ENCODE results near the gene NMT2.

Gene NMT2

DNA sequence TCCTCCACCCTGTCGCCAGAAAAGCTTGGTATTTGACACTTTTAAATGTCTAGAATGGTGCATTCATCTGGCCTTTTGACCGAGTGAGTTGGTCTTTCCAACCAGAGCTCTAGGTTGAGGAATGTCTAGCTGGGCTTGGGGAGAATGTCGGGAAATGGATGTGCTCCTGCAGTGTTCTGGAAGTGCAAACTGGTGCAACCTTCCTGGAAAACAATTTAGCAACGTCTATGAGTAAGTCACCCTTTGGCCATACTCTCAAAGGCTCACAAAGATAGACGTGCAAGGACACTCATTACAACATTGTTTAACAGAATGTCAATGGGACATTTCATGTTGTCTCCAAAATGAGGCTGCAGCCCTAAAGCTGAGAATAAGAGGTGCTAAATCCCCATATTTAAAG is 12.2 kb upstream of the NMT2 start:
- DNase-seq: no peak

DNA sequence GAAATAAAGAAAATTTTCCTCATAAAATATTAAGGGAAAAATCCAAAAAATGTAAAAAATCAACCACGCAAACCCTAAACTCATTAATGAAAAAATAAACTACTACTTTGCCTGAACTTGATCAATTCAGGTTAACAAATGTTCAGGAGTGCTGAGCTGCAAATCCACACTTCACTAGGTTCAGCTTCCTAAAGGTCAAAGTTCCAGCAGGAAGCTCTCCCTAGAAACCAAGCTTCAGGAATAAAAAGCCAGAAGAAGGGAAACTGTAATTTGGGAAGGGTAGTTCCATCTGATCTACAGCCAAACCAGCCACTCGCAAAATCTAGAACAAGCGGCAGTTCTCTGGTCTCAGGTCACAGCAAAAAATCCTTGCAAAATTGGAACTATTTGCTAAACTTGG is 7.8 kb upstream of the NMT2 start:
- no peak for DNase-seq

DNA sequence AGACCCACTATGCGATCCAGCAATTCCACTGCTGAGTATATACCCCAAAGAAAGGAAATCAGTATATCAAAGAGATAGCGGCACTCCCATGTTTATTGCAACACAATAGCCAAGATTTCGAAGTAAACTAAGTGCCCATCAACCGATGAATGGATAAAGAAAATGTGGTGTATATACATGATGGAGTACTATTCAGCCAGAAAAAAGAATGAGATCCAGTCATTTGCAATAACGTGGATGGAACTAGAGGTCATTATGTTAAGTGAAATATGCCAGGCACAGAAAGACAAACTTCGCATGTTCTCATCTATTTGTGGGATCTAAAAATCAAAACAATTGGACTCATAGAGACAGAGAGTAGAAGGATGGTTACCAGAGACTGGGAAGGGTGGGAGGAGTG is 7.1 kb upstream of the NMT2 start:
- DNase-seq: no peak

DNA sequence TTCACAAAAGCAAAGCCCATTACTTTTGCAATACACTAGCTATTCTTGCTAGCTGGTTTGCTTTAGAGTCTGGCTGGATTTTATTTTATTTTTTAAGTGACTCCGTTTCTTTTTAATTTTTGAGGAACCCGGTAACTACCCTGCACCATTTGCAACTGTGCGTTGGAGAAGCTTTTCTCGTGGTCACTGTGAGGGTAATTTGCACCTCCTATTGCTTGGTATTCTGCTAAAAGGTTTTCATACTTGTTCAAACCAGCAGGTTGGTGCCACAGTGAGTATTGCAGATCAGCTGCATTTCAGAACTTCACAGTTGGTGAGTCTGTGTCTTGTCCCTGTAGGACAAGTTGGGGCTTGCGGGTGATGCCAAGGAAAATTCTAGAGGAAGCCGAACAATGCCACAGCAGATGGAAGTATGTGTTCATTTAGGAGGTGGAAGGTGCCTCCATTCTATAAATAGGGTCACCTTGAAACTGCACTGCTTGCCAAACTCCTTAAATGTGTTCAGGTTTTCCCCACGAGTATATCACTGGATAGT is 3.9 kb upstream of the NMT2 start:
- no peak for DNase-seq

- DNase-seq: peak in 1 of 2 experiments; percentile 44
Measured at GRCh38 chr10:15169555-15170401, 1.3 kb upstream of the NMT2 start.

DNA sequence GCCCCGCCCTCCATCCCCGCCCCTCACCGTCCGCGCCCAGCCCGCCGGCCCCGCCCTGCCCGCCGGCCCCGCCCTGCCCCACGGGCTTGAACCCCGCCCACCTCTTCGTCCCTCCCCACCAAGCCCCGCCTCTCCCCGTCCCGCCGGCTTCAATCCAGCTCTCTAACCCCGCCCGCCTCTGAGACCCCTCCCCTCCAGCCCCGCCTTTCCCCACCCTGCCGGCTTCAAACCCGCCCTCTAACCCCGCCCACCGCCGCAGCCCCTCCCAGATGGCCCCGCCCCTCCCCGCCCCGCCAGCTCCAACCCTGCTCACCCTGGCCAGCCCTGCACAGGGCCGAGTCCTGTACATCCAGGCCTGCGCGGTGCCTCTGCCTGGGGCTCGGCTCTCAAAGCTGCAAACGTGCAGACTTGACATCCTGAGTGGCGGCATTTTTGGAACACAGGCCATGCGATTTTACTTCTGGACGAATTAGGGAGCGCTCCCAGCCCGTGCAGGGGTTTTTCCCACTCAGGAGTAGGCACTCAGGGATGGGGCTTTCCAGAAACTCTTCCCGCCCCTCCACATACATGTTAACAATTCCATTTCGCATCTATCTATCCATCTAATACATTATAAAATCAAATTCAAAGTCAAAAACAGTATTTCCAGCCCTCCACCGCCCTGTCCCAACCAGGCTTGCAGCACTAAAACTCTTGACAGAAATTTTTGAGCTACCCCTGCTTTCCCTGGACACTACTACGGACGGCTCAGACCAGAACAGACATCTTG is 477 bp upstream of the NMT2 start:
- peak; percentile 93 to 98 for DNase-seq

GRCh38 chr10:15167411-15168290 is 842 bp downstream of the NMT2 start:
- DNase-seq: peak; percentile 15 to 35

DNA sequence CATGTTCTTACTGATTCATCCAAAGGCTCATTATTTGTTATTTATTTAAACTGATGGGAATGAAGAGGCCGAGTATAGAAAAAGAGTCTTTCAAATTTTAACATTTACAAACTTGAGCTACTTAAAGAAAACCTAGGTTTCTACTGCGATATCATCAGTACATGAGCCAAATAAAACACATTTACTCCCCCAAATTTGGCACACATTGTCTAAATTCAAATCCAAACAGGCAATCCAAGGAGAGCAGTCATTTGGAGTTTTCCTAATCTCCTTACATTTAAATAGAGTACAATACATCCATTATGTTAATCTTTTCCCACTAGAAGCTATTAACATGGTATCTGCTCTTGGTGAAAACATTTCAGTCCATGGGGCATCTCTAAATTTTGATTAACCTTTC is 2.2 kb downstream of the NMT2 start:
- no peak for DNase-seq

DNA sequence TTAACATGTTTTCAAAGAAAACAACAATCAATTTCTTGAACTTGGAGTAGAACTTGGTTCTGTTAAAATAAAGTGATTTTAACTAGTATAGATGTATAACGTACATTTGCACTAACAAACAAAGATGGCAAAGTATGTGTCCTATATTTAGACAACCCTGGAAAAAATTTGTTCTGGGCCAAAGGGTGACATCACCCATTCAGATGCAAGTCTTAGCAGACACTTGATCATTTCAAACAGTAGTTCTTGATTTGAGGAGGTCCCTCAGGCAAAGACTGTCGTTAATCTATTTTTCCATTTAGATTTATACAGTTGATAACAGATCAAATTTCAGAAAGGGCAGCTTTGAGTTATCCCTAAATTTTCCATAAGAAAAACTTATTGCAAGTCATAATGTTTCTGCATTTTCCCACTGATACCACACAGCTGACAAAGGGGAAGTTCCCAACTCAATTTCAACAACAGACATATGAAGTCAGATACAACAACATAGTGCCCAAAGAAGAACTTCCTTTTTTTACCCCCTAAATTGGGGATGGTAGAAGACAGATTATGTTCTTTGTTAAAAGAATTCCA is 5.2 kb downstream of the NMT2 start:
- no peak for DNase-seq

DNA sequence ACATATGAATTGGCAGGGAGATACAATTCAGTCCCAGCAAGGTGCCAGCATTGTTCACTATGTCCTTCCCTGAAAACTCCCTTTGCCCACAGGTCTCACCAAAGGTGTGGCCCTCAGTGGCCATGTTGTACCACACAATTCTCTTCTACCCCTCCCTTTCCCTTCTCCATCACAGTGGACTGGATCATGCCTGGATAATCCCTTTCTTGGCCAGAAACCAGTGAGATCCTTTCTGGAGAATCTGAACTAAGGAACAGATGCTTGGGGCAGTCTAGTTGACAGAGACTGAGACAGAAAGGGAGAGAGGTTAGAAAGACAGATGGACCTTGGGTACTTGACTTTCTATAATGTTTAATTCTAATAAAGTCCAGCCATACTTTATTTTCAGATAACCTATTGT is 9.5 kb downstream of the NMT2 start:
- DNase-seq: no peak

DNA sequence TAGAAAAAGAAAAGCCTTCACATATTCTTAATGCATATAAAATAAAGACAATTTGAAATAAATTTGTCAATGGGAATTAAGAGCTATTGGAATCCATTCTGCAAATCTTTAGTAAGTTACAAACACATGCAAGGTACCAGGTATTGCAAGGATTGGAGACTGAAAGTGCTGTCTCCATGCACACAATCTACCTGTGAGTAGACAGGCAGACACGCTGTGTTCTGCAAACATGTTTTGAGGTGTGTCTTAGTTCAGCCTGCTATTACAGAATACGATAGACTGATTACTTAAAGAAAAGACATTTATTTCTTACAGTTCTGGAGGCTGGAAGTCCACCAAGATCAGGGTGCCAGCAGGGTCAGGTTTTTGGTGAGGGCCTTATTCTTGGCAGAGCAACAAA is 10.0 kb downstream of the NMT2 start:
- DNase-seq: no peak

- DNase-seq: no peak
Measured at GRCh38 chr10:15155978-15156656, 12.4 kb downstream of the NMT2 start.

- no peak for DNase-seq
Measured at GRCh38 chr10:15152556-15152955, 15.9 kb downstream of the NMT2 start.

- no peak for DNase-seq
Measured at GRCh38 chr10:15150563-15150962, 17.9 kb downstream of the NMT2 start.

DNA sequence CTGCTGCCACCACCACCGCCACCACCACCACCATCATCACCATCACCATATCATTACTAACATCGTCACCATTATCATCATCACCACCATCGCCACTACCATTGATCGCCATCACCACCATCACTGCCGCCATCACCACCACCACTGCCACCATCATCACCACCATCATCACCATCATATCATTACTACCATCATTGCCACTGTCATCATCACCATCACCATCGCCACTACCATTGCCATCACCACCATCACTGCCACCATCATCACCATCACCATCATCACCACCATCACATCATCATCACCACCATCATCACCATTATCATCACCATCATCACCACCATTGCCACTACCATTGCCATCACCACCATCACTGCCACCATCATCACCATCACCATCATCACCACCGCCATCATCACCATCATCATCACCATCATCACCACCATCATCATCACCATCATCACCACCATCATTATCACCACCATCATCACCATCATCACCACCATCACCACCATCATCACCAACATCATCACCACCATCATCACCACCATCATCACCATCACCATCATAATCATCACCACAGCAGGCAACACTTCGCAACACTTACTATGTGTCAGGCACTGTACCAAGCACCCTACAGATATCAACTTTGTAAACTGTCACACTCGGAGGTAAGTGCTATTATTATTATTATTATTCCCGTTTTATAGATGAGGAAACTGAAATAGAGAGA is 19.3 kb downstream of the NMT2 start:
- no peak for DNase-seq

- no peak for DNase-seq
Measured at GRCh38 chr10:15147594-15148392, 20.7 kb downstream of the NMT2 start.

DNA sequence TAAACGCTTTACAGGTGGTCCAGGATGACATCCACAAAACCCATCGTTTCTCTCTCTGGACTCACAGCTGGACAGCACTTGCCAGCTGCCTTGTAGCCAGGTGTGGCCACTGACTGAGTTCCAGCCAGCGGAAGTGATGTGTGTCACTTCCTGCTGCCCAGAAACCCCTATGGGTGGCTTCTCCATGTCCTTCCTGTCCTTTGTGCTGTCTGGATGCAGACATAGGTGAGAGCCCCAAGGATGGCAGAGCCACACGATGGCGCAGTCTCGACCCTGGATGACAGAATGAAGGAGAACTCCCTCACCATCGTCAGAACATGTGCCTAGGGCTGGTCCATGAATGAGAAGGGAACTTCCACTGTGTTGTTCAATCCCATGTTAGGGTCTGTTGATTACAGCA is 22.1 kb downstream of the NMT2 start:
- no peak for DNase-seq

DNA sequence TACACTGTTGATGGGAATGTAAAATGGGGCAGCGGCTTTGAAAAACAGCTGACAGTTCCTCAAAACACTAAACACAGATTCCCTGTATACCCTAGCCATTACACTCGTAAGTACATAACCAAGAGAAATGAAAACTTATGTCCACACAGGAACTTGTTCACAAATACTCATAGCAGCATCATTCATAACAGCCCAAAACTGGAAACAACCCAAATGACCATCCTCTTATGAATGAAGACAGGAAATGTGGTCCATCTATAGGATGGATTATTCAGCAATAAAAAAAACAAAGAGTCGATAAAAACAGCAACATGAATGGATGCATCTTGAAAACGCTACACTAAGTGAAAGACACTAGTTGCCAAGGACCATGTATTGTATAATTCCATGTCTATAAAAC is 23.7 kb downstream of the NMT2 start:
- DNase-seq: no peak

- no peak for DNase-seq
Measured at GRCh38 chr10:15141136-15142054, 27.1 kb downstream of the NMT2 start.

Data from stimulated activated CD4-positive, alpha-beta T cell treated with anti-CD3 and anti-CD28 coated beads, Interleukin-4, amount 100 ng/mL, for 4 hours (primary cell).